GM12878 (cell line): ENCODE measurements around the gene COL11A2. TPM values are rescaled to one million over a fixed set of nuclear protein-coding genes. Genes with fewer than 3 reads are reported as not detected.

Experiments used
- CREM ChIP-seq: IDR thresholded peaks from 2 replicates; pipeline ENCODE4 v1.6.1; 2014; ENCODE audit warnings: antibody characterized with exemption, low read depth
- GABPA ChIP-seq: IDR thresholded peaks from 2 replicates; pipeline ENCODE4 v1.6.1; 2014; ENCODE audit warnings: antibody characterized with exemption, low read depth, mild to moderate bottlenecking, inconsistent platforms
- HDAC6 ChIP-seq: fragments of 200-600 bp; sonication (generic); IDR thresholded peaks from one replicate; pipeline ENCODE4 v1.8.0; 2017; ENCODE audit warnings: antibody characterized with exemption; ENCODE audit not compliant: unreplicated experiment
- NFYB ChIP-seq: IDR thresholded peaks from 2 replicates; pipeline ENCODE4 v1.6.1; 2011; ENCODE audit warnings: low read depth, mild to moderate bottlenecking, low read length, improper control_type of control experiment, moderate library complexity; ENCODE audit not compliant: insufficient read depth
- NR2C1 ChIP-seq: fragments of 450-650 bp; IDR thresholded peaks from 2 replicates; pipeline ENCODE4 v1.6.1; 2017; ENCODE audit warnings: antibody characterized with exemption, mild to moderate bottlenecking, moderate library complexity
- RAD21 ChIP-seq: IDR thresholded peaks from 2 replicates; pipeline ENCODE4 v1.6.1; 2011; ENCODE audit warnings: mild to moderate bottlenecking, low read depth, low read length, moderate library complexity; ENCODE audit not compliant: insufficient read depth
- RB1 ChIP-seq: fragments of 450-650 bp; formaldehyde crosslinking; IDR thresholded peaks from 2 replicates; pipeline ENCODE4 v1.6.1; 2017; ENCODE audit warnings: mild to moderate bottlenecking, borderline replicate concordance
- RUNX3 ChIP-seq: IDR thresholded peaks from 2 replicates; pipeline ENCODE4 v1.6.1; 2012; ENCODE audit warnings: low read length, inconsistent platforms
- SMC3 ChIP-seq: IDR thresholded peaks from 2 replicates; pipeline ENCODE4 v1.6.1; 2011; ENCODE audit warnings: low read length, improper control_type of control experiment, borderline replicate concordance
- STAT3 ChIP-seq: IDR thresholded peaks from 2 replicates; pipeline ENCODE4 v1.6.1; 2011; ENCODE audit warnings: low read depth, low read length, improper control_type of control experiment
- TAF1 ChIP-seq: IDR thresholded peaks from 2 replicates; pipeline ENCODE4 v1.6.1; 2011; ENCODE audit warnings: mild to moderate bottlenecking, low read depth, low read length, borderline replicate concordance
- TCF12 ChIP-seq: IDR thresholded peaks from 2 replicates; pipeline ENCODE4 v1.6.1; 2011; ENCODE audit warnings: low read depth, mild to moderate bottlenecking, low read length
- ZNF217 ChIP-seq: fragments of 450-650 bp; IDR thresholded peaks from 2 replicates; pipeline ENCODE4 v1.6.1; 2017; ENCODE audit warnings: antibody characterized with exemption, mild to moderate bottlenecking
- polyA plus RNA-seq, 11 experiments: library from polyadenylated mRNA; depleted of rRNA in 4 of 11; unstranded in 6 of 11; stranded (reverse) in 5 of 11; fragments of >200 nt; fragmentation: Nextera tagmentation in 4 of 11; fragmentation: Illumina TruSeq in 1 of 11; extraction: Ambion mirVana in 4 of 11; extraction: Trizol in 1 of 11; gene quantifications; 1 replicate in 1 of 11; 2 replicates in 10 of 11; pipeline versions ENCODE4 v1.2.1 to v1.2.3, GENCODE V29; 2011 to 2016; ENCODE audit warnings: inconsistent platforms in 2 of 11, missing spikeins in 2 of 11, low read depth in 1 of 11
- total RNA-seq, 4 experiments: library from RNA; depleted of rRNA in 3 of 4; stranded (reverse); fragments of >200 nt in 3 of 4; fragmentation: Illumina TruSeq in 1 of 4; extraction: Trizol in 1 of 4; gene quantifications; 2 replicates each; pipeline versions ENCODE4 v1.2.1 to v1.2.3, GENCODE V29; 2013 to 2021
- TF ChIP-seq, protein P1 (sequence below): fragments of 450-650 bp; formaldehyde crosslinking; IDR thresholded peaks from 2 replicates; pipeline ENCODE4 v1.4.0; 2020; ENCODE audit warnings: mild to moderate bottlenecking, moderate library complexity
- TF ChIP-seq, protein P2 (sequence below): fragments of 450-650 bp; IDR thresholded peaks from 2 replicates; pipeline ENCODE4 v1.6.1; 2018; ENCODE audit warnings: borderline replicate concordance, mild to moderate bottlenecking; ENCODE audit not compliant: partially characterized antibody
- TF ChIP-seq, protein P3 (sequence below): IDR thresholded peaks from 2 replicates; pipeline ENCODE4 v1.6.1; 2012; ENCODE audit warnings: low read length, inconsistent platforms

The COL11A2 gene
- total and polyA plus RNA-seq, 10 of the 15 experiments (the other 5 are each of a cell fraction or from before 2014, with no cell fraction given): 0.03 to 0.83 (median 0.22) TPM; not detected in 1

DNA sequence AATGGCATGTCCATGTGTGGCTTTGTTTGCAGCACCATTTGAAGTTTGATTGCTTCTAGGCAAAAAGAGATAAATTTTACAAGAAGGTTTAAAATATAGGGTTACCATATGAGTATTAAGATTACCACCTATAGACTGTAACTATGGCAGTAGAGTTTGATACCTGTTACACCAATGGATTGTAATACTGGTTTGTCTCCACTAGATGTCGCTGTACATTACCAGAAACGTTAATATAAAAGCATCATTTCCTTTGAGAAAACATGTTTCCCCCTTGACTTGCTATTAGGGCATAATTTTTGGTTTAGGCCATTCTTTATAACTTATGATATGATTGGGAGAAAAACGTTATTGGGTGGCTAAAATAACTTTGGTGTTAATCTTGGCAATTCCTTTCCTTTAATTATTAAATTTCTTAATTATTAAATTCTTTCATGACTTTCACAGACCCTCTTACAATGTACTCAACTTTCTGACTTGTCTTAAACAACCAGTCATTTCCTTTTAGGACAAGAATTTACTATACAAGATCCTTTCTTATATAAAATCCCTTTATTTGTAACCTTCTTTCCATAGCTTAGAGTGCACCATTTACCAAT is 73.6 kb downstream of the COL11A2 start (continued):
- TF ChIP-seq, protein P1, sequence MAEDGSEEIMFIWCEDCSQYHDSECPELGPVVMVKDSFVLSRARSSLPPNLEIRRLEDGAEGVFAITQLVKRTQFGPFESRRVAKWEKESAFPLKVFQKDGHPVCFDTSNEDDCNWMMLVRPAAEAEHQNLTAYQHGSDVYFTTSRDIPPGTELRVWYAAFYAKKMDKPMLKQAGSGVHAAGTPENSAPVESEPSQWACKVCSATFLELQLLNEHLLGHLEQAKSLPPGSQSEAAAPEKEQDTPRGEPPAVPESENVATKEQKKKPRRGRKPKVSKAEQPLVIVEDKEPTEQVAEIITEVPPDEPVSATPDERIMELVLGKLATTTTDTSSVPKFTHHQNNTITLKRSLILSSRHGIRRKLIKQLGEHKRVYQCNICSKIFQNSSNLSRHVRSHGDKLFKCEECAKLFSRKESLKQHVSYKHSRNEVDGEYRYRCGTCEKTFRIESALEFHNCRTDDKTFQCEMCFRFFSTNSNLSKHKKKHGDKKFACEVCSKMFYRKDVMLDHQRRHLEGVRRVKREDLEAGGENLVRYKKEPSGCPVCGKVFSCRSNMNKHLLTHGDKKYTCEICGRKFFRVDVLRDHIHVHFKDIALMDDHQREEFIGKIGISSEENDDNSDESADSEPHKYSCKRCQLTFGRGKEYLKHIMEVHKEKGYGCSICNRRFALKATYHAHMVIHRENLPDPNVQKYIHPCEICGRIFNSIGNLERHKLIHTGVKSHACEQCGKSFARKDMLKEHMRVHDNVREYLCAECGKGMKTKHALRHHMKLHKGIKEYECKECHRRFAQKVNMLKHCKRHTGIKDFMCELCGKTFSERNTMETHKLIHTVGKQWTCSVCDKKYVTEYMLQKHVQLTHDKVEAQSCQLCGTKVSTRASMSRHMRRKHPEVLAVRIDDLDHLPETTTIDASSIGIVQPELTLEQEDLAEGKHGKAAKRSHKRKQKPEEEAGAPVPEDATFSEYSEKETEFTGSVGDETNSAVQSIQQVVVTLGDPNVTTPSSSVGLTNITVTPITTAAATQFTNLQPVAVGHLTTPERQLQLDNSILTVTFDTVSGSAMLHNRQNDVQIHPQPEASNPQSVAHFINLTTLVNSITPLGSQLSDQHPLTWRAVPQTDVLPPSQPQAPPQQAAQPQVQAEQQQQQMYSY (CRISPR knock-in tag): no peak
- TF ChIP-seq NFYB (no peak), STAT3 (no peak), CREM (no peak), TCF12 (no peak), RAD21 (peak; percentile 62), SMC3 (peak; percentile 79), RB1 (peak; percentile 32; the same call in 1 of the 2 replicates), GABPA (no peak), HDAC6 (no peak), ZNF217 (no peak), RUNX3 (no peak), NR2C1 (no peak), TAF1 (no peak)
- TF ChIP-seq, protein P2, sequence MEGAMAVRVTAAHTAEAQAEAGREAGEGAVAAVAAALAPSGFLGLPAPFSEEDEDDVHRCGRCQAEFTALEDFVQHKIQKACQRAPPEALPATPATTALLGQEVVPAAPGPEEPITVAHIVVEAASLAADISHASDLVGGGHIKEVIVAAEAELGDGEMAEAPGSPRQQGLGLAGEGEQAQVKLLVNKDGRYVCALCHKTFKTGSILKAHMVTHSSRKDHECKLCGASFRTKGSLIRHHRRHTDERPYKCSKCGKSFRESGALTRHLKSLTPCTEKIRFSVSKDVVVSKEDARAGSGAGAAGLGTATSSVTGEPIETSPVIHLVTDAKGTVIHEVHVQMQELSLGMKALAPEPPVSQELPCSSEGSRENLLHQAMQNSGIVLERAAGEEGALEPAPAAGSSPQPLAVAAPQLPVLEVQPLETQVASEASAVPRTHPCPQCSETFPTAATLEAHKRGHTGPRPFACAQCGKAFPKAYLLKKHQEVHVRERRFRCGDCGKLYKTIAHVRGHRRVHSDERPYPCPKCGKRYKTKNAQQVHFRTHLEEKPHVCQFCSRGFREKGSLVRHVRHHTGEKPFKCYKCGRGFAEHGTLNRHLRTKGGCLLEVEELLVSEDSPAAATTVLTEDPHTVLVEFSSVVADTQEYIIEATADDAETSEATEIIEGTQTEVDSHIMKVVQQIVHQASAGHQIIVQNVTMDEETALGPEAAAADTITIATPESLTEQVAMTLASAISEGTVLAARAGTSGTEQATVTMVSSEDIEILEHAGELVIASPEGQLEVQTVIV: no peak
- TF ChIP-seq, protein P3, sequence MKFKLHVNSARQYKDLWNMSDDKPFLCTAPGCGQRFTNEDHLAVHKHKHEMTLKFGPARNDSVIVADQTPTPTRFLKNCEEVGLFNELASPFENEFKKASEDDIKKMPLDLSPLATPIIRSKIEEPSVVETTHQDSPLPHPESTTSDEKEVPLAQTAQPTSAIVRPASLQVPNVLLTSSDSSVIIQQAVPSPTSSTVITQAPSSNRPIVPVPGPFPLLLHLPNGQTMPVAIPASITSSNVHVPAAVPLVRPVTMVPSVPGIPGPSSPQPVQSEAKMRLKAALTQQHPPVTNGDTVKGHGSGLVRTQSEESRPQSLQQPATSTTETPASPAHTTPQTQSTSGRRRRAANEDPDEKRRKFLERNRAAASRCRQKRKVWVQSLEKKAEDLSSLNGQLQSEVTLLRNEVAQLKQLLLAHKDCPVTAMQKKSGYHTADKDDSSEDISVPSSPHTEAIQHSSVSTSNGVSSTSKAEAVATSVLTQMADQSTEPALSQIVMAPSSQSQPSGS: no peak
- TF ChIP-seq, all 136 proteins: peak for 5
